Measurements from ENCODE around the gene FAM83C.

- TF ChIP-seq, protein P1, sequence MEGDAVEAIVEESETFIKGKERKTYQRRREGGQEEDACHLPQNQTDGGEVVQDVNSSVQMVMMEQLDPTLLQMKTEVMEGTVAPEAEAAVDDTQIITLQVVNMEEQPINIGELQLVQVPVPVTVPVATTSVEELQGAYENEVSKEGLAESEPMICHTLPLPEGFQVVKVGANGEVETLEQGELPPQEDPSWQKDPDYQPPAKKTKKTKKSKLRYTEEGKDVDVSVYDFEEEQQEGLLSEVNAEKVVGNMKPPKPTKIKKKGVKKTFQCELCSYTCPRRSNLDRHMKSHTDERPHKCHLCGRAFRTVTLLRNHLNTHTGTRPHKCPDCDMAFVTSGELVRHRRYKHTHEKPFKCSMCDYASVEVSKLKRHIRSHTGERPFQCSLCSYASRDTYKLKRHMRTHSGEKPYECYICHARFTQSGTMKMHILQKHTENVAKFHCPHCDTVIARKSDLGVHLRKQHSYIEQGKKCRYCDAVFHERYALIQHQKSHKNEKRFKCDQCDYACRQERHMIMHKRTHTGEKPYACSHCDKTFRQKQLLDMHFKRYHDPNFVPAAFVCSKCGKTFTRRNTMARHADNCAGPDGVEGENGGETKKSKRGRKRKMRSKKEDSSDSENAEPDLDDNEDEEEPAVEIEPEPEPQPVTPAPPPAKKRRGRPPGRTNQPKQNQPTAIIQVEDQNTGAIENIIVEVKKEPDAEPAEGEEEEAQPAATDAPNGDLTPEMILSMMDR (IDR thresholded peaks at IDR 0.05): no peak
- TF ChIP-seq POLR2A (IDR thresholded peaks at IDR 0.05; ENCODE audit: low read length) (no peak), E2F6 (IDR thresholded peaks at IDR 0.05; ENCODE audit: borderline replicate concordance, low read depth) (no peak), POLR2AphosphoS2 (conservative IDR thresholded peaks at IDR 0.05; ENCODE audit: low read length) (no peak; the same call in 1 of the 2 replicates), HMGXB4 (CRISPR knock-in tag; IDR thresholded peaks at IDR 0.05; ENCODE audit: borderline replicate concordance) (no peak)
- TF ChIP-seq, protein P2, sequence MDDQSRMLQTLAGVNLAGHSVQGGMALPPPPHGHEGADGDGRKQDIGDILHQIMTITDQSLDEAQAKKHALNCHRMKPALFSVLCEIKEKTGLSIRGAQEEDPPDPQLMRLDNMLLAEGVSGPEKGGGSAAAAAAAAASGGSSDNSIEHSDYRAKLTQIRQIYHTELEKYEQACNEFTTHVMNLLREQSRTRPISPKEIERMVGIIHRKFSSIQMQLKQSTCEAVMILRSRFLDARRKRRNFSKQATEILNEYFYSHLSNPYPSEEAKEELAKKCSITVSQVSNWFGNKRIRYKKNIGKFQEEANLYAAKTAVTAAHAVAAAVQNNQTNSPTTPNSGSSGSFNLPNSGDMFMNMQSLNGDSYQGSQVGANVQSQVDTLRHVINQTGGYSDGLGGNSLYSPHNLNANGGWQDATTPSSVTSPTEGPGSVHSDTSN (IDR thresholded peaks at IDR 0.05): no peak
Measured at GRCh38 chr20:35273449-35274171, 18.6 kb downstream of the FAM83C start.

All from A549 (cell line).